Right atrium auricular region (tissue), 2 donors: Measurements from ENCODE around the gene KRTAP1-1. TPM values are rescaled to one million over a fixed set of nuclear protein-coding genes. Genes with fewer than 3 reads are reported as not detected.

Experiments used
- DNase-seq: peaks from one replicate; pipeline ENCODE4 v3.0.0-alpha.2; 2019; ENCODE audit warnings: low spot score
- H3K27ac ChIP-seq, 2 donors: fragments of 200-600 bp; sonication (generic); 1 replicate in 1 of 2; 2 replicates in 1 of 2; pipeline ENCODE4 v1.5.1; 2016 to 2019
- H3K27me3 ChIP-seq, 2 donors: fragments of 200-600 bp; sonication (generic); one replicate each; pipeline versions ENCODE4 v1.5.1 to v1.6.0; 2017 to 2019
- H3K36me3 ChIP-seq: fragments of 200-600 bp; sonication (generic); one replicate; pipeline ENCODE4 v1.5.1; 2016
- H3K4me1 ChIP-seq, 2 donors: fragments of 200-600 bp; sonication (generic); one replicate each; pipeline versions ENCODE4 v1.5.1 to v1.6.0; 2017 to 2019
- H3K4me3 ChIP-seq, 2 donors: fragments of 200-600 bp; sonication (generic); 1 replicate in 1 of 2; 2 replicates in 1 of 2; pipeline ENCODE4 v1.5.1; 2017 to 2019; ENCODE audit warnings: mild to moderate bottlenecking in 1 of 2, moderate library complexity in 1 of 2
- H3K9me3 ChIP-seq, 2 donors: fragments of 200-600 bp; sonication (generic); one replicate each; pipeline ENCODE4 v1.5.1; 2019
- CTCF ChIP-seq, 2 donors: fragments of 200-600 bp; sonication (generic); IDR thresholded peaks; one replicate each; pipeline ENCODE4 v1.5.1; 2019; ENCODE audit warnings: antibody characterized with exemption in 2 of 2
- total RNA-seq, 2 donors: library from RNA; depleted of rRNA; stranded (reverse); fragments of >200 nt; gene quantifications; one replicate each; pipeline ENCODE4 v1.1.0, GENCODE V29; 2016

KRTAP1-1 gene
- total RNA-seq, 2 donors from 2014 or later, result not detected

- DNase-seq, result no peak
- Histone ChIP-seq H3K36me3 (no peaks in the 10 kb centered on the region), H3K27ac (no peak overlapping the region), H3K27me3 (no peaks in the 10 kb centered on the region), H3K9me3 (no peaks in the 10 kb centered on the region), H3K4me1 (no peaks in the 10 kb centered on the region), H3K4me3 (no peak overlapping the region)
- no peak for TF ChIP-seq CTCF (IDR thresholded peaks at IDR 0.05)
Observed at GRCh38 chr17:41013181-41013580, 28.1 kb downstream of the KRTAP1-1 start.

GRCh38 chr17:41012326-41013120 is 28.7 kb downstream of the KRTAP1-1 start:
- no peak for DNase-seq
- H3K36me3 ChIP-seq, result no peaks in the 10 kb centered on the region
- no peak for TF ChIP-seq CTCF (IDR thresholded peaks at IDR 0.05)
- H3K4me1 ChIP-seq, result no peaks in the 10 kb centered on the region
- no peak overlapping the region for H3K4me3 ChIP-seq
- H3K27me3 ChIP-seq, result no peaks in the 10 kb centered on the region
- no peak overlapping the region for H3K27ac ChIP-seq
- no peaks in the 10 kb centered on the region for H3K9me3 ChIP-seq

GRCh38 chr17:41010441-41010840 is 30.8 kb downstream of the KRTAP1-1 start:
- H3K36me3 ChIP-seq, result no peaks in the 10 kb centered on the region
- no peaks in the 10 kb centered on the region for H3K4me1 ChIP-seq
- no peaks in the 10 kb centered on the region for H3K9me3 ChIP-seq
- H3K4me3 ChIP-seq, result no peak overlapping the region
- no peaks in the 10 kb centered on the region for H3K27me3 ChIP-seq
- DNase-seq, result no peak
- TF ChIP-seq CTCF (IDR thresholded peaks at IDR 0.05), result no peak
- H3K27ac ChIP-seq, result no peak overlapping the region

- TF ChIP-seq CTCF (IDR thresholded peaks at IDR 0.05), result no peak
- H3K27me3 ChIP-seq, result no peaks in the 10 kb centered on the region
- DNase-seq, result no peak
- H3K4me1 ChIP-seq, result no peaks in the 10 kb centered on the region
- H3K9me3 ChIP-seq, result no peaks in the 10 kb centered on the region
- no peaks in the 10 kb centered on the region for H3K36me3 ChIP-seq
- no peak overlapping the region for H3K4me3 ChIP-seq
- H3K27ac ChIP-seq, result no peak overlapping the region
Observed at GRCh38 chr17:41009936-41010335, 31.3 kb downstream of the KRTAP1-1 start.

GRCh38 chr17:41009301-41009760 is 31.9 kb downstream of the KRTAP1-1 start:
- H3K36me3 ChIP-seq, result no peaks in the 10 kb centered on the region
- no peaks in the 10 kb centered on the region for H3K27me3 ChIP-seq
- H3K4me3 ChIP-seq, result no peak overlapping the region
- no peaks in the 10 kb centered on the region for H3K9me3 ChIP-seq
- TF ChIP-seq CTCF (IDR thresholded peaks at IDR 0.05), result no peak
- DNase-seq, result no peak
- H3K4me1 ChIP-seq, result no peaks in the 10 kb centered on the region
- no peak overlapping the region for H3K27ac ChIP-seq

- Histone ChIP-seq H3K36me3 (no peaks in the 10 kb centered on the region), H3K4me3 (no peak within 1 kb of the TSS), H3K9me3 (no peaks in the 10 kb centered on the region), H3K4me1 (no peaks in the 10 kb centered on the region), H3K27ac (no peak within 1 kb of the TSS), H3K27me3 (no peaks in the 10 kb centered on the region)
- DNase-seq, result no peak
- no peak for TF ChIP-seq CTCF (IDR thresholded peaks at IDR 0.05)
Observed at GRCh38 chr17:41008811-41009210, 32.4 kb downstream of the KRTAP1-1 start, which contains the start of gene KRTAP3-1. Gene KRTAP3-1, minus strand, starts transcription at chr17:41009128. Its CDS starts 54 bp downstream, at chr17:41009074.
